NCI-H1436 treated with DMSO at 0.1 percent for 48 hours (cell line): ENCODE data around the gene WBP2NL.

Experiments used
- DNase-seq: peaks from one replicate; lab custom pipeline; 2025; lab: John Stamatoyannopoulos, UW

WBP2NL gene

GRCh38 chr22:42072606-42073330, 74.2 kb downstream of the WBP2NL start:
- DNase-seq: no peak

- no peak for DNase-seq
These were observed 75.0 kb downstream of the WBP2NL start for GRCh38 chr22:42073621-42074041.

GRCh38 chr22:42074132-42074811, 75.7 kb downstream of the WBP2NL start, which contains the start of gene PHETA2:
Gene PHETA2 (plus strand): TSS chr22:42074248. CDS start chr22:42077294, 3,046 bp downstream.
- no peak for DNase-seq

- DNase-seq: no peak
These were observed 76.5 kb downstream of the WBP2NL start for GRCh38 chr22:42074846-42075676.

- DNase-seq: no peak
These were observed 78.3 kb downstream of the WBP2NL start for GRCh38 chr22:42076764-42077485.

- no peak for DNase-seq
These were observed 79.0 kb downstream of the WBP2NL start for GRCh38 chr22:42077486-42078125.
